Fibroblast of mammary gland (primary cell): ENCODE data around the gene RIN1.
"Not testable (repeated sequence)": the region's sequence is repeated elsewhere in the genome, so short reads cannot be mapped to it uniquely, and the experiment has no call there.

Experiments used
- DNase-seq: peaks from one replicate; pipeline ENCODE4 v3.0.0-alpha.2; 2010; ENCODE audit warnings: low read depth
- H3K4me3 ChIP-seq: 2 replicates; pipeline ENCODE4 v1.5.1; 2011; ENCODE audit warnings: low read depth, mild to moderate bottlenecking, low read length, moderate library complexity; ENCODE audit not compliant: control insufficient read depth
- TF ChIP-seq, protein P1 (sequence below): conservative IDR thresholded peaks from 2 replicates; pipeline ENCODE4 v1.5.1; 2011; ENCODE audit warnings: low read depth, low read length, inconsistent platforms; ENCODE audit not compliant: control insufficient read depth, insufficient read depth

The RIN1 gene

DNA sequence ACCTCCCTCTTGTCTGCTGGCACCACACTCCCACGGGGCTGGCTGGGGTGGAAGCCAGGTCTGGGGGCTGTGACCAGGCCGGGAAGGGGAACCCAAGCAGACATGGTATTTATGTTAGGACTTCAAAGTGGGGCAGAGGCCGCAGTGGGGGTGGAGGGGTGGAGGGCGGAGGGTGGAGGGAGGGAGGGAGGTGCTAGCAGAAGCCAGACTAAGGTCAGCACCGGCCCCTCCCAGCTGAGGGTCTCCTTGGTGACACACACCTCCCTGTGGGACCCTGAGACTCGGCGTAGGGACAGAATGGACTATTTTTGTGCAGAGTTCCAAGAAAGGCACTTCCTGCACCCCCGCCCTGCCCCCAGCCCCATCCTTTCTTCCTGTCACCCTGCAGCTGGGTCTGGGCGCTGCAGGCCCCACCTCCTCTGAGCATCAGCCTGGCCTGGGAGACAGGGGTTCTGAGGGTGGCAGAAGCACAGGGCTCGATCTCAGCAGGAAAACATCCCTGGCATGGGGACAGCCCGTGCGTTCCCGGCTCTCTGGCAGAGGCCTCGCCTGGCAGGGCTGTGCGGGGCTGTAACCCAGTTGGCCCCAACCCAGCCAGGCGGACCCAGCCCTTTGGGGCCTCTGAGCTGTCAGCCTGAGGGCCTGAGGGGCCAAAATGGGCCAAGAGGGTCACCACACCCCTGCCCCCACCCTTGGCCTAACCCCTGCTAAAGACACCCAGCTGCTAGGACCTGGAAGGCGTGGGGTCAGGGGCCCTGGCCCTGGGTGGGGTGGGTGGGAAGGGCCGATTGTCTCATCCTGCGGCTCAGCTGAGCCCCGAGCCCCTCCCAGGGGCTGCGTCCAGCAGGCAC is 9.7 kb downstream of the RIN1 start:
- peak; percentile 59 for DNase-seq
- H3K4me3 ChIP-seq, result no peak overlapping the region
- TF ChIP-seq, protein P1, sequence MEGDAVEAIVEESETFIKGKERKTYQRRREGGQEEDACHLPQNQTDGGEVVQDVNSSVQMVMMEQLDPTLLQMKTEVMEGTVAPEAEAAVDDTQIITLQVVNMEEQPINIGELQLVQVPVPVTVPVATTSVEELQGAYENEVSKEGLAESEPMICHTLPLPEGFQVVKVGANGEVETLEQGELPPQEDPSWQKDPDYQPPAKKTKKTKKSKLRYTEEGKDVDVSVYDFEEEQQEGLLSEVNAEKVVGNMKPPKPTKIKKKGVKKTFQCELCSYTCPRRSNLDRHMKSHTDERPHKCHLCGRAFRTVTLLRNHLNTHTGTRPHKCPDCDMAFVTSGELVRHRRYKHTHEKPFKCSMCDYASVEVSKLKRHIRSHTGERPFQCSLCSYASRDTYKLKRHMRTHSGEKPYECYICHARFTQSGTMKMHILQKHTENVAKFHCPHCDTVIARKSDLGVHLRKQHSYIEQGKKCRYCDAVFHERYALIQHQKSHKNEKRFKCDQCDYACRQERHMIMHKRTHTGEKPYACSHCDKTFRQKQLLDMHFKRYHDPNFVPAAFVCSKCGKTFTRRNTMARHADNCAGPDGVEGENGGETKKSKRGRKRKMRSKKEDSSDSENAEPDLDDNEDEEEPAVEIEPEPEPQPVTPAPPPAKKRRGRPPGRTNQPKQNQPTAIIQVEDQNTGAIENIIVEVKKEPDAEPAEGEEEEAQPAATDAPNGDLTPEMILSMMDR, result no peak

DNA sequence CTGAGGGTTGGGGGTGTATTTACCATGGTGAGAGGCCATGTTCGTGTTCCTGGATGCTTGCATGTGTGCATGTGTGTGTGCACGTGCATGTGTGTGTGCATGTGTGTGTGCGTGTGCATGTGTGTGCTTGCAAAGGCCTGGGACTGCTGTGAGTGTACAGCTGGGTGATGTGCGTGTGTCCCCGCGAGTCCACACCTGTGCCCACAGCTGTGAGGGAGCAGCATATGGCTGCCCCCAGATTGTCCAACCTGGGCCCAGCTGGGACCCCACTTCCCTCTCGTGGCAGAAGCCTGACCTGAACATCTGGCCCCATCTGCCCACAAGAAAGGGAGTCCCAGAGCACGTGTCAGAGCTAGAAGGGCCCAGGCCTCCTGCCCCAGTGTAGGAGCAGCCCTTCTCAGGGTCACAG is 11.0 kb downstream of the RIN1 start:
- TF ChIP-seq, protein P1, result no peak
- DNase-seq, result no peak
- H3K4me3 ChIP-seq, result no peak overlapping the region

DNA sequence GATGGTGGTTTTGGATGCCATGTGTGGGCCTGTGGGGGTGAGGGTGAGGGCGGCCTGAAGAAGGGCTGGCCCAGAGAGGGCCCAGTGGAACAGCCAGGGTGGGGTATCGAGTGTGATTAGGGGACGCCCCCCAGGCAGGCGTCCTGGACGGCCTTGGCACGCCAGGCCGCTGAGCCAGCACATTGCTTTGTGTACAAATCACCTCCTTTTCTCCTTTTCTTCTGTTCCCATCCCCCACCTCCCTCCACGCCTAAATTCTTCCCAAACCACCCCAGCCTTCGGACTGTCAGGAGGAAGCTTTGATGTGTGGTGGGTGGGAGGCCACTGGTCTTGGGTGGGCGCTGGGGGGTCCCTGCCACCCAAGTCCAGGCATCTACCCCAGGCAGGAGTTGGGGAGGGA is 11.6 kb downstream of the RIN1 start:
- TF ChIP-seq, protein P1, result no peak
- DNase-seq, result no peak
- no peak overlapping the region for H3K4me3 ChIP-seq

DNA sequence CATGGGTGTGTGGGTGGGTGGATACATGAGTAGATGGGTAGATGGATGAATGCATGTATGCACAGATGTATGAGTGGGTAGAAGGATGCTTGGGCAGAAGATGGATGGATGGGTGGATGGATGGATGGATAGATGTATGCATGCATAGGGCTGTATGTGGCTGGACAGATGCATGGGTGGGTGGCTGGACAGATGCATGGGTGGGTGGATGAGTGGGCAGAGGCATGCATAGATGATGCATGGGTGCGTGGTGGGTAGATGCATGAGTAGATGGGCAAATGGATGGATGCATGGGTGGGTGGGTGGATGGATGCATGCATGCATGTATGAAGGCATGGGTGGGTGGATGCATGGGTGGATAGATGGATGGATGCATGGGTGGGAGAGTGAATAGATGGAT is 12.6 kb downstream of the RIN1 start:
- no peak for DNase-seq
- no peak overlapping the region for H3K4me3 ChIP-seq
- TF ChIP-seq, protein P1, result no peak

DNA sequence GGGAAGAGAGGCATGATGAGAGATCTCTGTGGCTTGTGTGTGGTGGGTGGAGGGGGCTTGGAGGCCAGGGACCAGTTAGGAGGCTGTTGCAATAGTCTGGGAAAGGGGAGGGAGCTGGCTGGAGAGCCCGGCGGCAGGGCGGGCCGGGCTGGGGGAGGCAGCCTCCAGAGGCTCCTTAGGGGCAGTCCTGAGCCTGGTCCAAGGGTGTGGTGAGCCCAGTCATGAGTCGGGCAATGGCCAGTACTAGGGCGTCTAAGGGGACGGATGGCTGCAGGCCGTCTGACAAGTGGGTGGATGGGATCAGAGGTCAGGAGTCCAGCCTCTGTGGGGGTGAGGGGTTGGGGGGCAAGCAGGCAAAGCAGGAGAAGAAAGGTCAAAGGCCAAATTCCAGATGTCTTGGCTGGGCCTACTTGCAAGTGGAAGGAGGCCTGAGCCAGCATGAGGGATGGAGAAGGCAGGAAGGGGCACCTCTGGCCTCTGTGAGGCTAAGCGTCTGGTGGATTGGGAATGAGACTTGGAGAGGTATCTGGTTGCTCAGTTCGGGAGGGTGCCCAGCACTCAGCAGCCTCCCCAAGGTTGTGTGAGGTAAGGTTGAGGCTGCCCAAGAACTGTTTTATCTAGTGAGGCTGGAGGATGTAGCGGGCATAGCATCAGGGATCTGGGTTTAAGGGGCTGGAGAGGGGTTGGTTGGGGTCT is 13.4 kb downstream of the RIN1 start:
- no peak overlapping the region for H3K4me3 ChIP-seq
- TF ChIP-seq, protein P1, result no peak
- DNase-seq, result peak; percentile 91

DNA sequence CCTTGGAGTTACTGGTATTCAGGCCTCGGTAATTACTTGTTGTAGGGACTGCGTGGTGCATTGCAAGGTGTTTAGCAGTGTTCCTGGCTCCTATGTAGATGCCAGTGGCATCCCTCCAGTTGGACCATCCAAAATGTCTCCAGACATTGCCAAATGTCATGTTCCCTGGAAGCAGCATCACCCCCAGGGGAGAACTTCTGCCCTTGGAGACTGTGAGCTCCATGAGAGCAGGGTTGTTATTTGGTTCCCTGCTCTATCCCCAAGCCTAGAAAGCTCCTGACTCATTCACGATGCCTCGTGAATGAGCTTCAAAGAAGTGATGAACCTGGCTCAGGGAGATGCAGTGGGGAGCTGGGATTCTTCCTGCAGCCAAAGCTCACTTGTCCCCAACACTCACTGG is 14.6 kb downstream of the RIN1 start:
- TF ChIP-seq, protein P1, result no peak
- peak; percentile 65 for DNase-seq
- no peak overlapping the region for H3K4me3 ChIP-seq

DNA sequence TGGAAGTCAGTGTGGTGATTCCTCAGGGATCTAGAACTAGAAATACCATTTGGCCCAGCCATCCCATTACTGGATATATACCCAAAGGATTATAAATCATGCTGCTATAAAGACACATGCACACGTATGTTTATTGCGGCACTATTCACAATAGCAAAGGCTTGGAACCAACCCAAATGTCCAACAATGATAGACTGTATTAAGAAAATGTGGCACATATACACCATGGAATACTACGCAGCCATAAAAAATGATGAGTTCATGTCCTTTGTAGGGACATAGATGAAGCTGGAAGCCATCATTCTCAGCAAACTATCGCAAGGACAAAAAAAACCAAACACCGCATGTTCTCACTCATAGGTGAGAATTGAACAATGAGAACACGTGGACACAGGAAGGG is 15.5 kb downstream of the RIN1 start:
- not testable (repeated sequence) for DNase-seq, H3K4me3 ChIP-seq

DNA sequence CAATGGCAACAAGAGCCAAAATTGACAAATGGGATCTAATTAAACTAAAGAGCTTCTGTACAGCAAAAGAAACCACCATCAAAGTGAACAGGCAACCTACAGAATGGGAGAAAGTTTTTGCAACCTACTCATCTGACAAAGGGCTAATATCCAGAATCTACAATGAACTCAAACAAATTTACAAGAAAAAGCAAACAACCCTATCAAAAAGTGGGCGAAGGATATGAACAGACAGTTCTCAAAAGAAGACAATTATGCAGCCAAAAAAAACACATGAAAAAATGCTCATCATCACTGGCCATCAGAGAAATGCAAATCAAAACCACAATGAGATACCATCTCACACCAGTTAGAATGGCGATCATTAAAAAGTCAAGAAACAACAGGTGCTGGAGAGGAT is 15.9 kb downstream of the RIN1 start:
- DNase-seq, result not testable (repeated sequence)

More for the DNA sequence above, 15.9 kb downstream of the RIN1 start:
- H3K4me3 ChIP-seq, result not testable (repeated sequence)
